ENCODE measurements around the gene TIGD4. TPM values are rescaled to one million over a fixed set of nuclear protein-coding genes. Genes with fewer than 3 reads are reported as not detected.

The TIGD4 gene
- total RNA-seq, 1 experiment from 2014 or later: 0.33 TPM

GRCh38 chr4:152806501-152807125 lies 27.1 kb upstream of the TIGD4 start:
- DNase-seq (ENCODE audit: low read depth, low spot score) (no peak), ATAC-seq (no peak)
- Histone ChIP-seq H3K4me3 (ENCODE audit: low read depth in 2 of 2, low read length in 2 of 2) (no peak overlapping the region), H3K36me3 (ENCODE audit: control insufficient read depth, insufficient read depth, low read length) (no peaks in the 10 kb centered on the region), H3K27ac (ENCODE audit: low read length) (no peak overlapping the region), H3K4me1 (ENCODE audit: control insufficient read depth, insufficient read depth, low read length) (0 out of 2 replicates have a peak, but pooled peaks cover 4% of the 10 kb centered on the region), H3K27me3 (ENCODE audit: control insufficient read depth, insufficient read depth, low read length) (no peaks in the 10 kb centered on the region), H3K9me3 (ENCODE audit: control insufficient read depth, insufficient read depth, low read depth, low read length) (no peaks in the 10 kb centered on the region)
- no TSS peak for BruUV-seq (replicated peaks)
- ChIA-PET POLR2A (interaction anchor here (0.6 kb wide), 1 partner anchor 130 kb away, joined by 3 read pairs; no protein-coding TSS in a partner anchor), CTCF (no interaction called here)
- TF ChIP-seq SIN3A (IDR thresholded peaks at IDR 0.05; ENCODE audit: borderline replicate concordance, insufficient read depth, low read depth, low read length) (no peak), POLR2AphosphoS5 (IDR thresholded peaks at IDR 0.05; ENCODE audit: low read depth, low read length) (no peak), TCF7L2 (IDR thresholded peaks at IDR 0.05; ENCODE audit: low read depth, low read length) (no peak)
- in situ Hi-C loops (cut with HindIII; ENCODE audit: low pct_unique_long_range_greater_than_20kb, low sequenced_read_pairs): no loop called here
- intact Hi-C loops (cut with micrococcal nuclease; ENCODE audit: unreplicated experiment): no loop called here

- Histone ChIP-seq H3K27ac (ENCODE audit: low read length) (no peak overlapping the region), H3K27me3 (ENCODE audit: control insufficient read depth, insufficient read depth, low read length) (no peaks in the 10 kb centered on the region), H3K9me3 (ENCODE audit: control insufficient read depth, insufficient read depth, low read depth, low read length) (no peaks in the 10 kb centered on the region), H3K36me3 (ENCODE audit: control insufficient read depth, insufficient read depth, low read length) (no peaks in the 10 kb centered on the region), H3K4me3 (ENCODE audit: low read depth in 2 of 2, low read length in 2 of 2) (no peak overlapping the region), H3K4me1 (ENCODE audit: control insufficient read depth, insufficient read depth, low read length) (0 out of 2 replicates have a peak, but pooled peaks cover 4% of the 10 kb centered on the region)
- intact Hi-C loops (cut with micrococcal nuclease; ENCODE audit: unreplicated experiment) (no loop called here), in situ Hi-C loops (cut with HindIII; ENCODE audit: low pct_unique_long_range_greater_than_20kb, low sequenced_read_pairs) (no loop called here)
- BruUV-seq (replicated peaks): no TSS peak
- DNase-seq (ENCODE audit: low read depth, low spot score) (no peak), ATAC-seq (no peak)
- TF ChIP-seq SIN3A (IDR thresholded peaks at IDR 0.05; ENCODE audit: borderline replicate concordance, insufficient read depth, low read depth, low read length) (no peak), REST (IDR thresholded peaks at IDR 0.05; ENCODE audit: insufficient read depth in 1 of 2, low read depth in 2 of 2, low read length in 1 of 2) (no peak), CTCF (IDR thresholded peaks at IDR 0.05) (no peak), POLR2AphosphoS5 (IDR thresholded peaks at IDR 0.05; ENCODE audit: low read depth, low read length) (no peak), TCF7L2 (IDR thresholded peaks at IDR 0.05; ENCODE audit: low read depth, low read length) (no peak)
- ChIA-PET CTCF (no interaction called here), POLR2A (no interaction called here)
These were observed 26.3 kb upstream of the TIGD4 start for GRCh38 chr4:152805818-152806217.

- in situ Hi-C loops (cut with HindIII; ENCODE audit: low pct_unique_long_range_greater_than_20kb, low sequenced_read_pairs): no loop called here
- Histone ChIP-seq H3K4me3 (ENCODE audit: low read depth in 2 of 2, low read length in 2 of 2) (no peak overlapping the region), H3K4me1 (ENCODE audit: control insufficient read depth, insufficient read depth, low read length) (0 out of 2 replicates have a peak, but pooled peaks cover 4% of the 10 kb centered on the region), H3K27me3 (ENCODE audit: control insufficient read depth, insufficient read depth, low read length) (no peaks in the 10 kb centered on the region), H3K36me3 (ENCODE audit: control insufficient read depth, insufficient read depth, low read length) (no peaks in the 10 kb centered on the region), H3K9me3 (ENCODE audit: control insufficient read depth, insufficient read depth, low read depth, low read length) (no peaks in the 10 kb centered on the region), H3K27ac (ENCODE audit: low read length) (no peak overlapping the region)
- ChIA-PET POLR2A (no interaction called here), CTCF (no interaction called here)
- DNase-seq (ENCODE audit: low read depth, low spot score): no peak
- BruUV-seq (replicated peaks): no TSS peak
- ATAC-seq: no peak
- intact Hi-C loops (cut with micrococcal nuclease; ENCODE audit: unreplicated experiment): no loop called here
- TF ChIP-seq CTCF (IDR thresholded peaks at IDR 0.05): no peak
- TF ChIP-seq REST (IDR thresholded peaks at IDR 0.05; ENCODE audit: insufficient read depth in 1 of 2, low read depth in 2 of 2, low read length in 1 of 2): no peak
- no peak for TF ChIP-seq TCF7L2 (IDR thresholded peaks at IDR 0.05; ENCODE audit: low read depth, low read length)
- no peak for TF ChIP-seq POLR2AphosphoS5 (IDR thresholded peaks at IDR 0.05; ENCODE audit: low read depth, low read length)
- TF ChIP-seq SIN3A (IDR thresholded peaks at IDR 0.05; ENCODE audit: borderline replicate concordance, insufficient read depth, low read depth, low read length): no peak
These were observed 25.6 kb upstream of the TIGD4 start for GRCh38 chr4:152805071-152805650.
